Stimulated activated CD4-positive, alpha-beta T cell treated with anti-CD3 and anti-CD28 coated beads, Interleukin-1b, Interleukin-23, amount 100 ng/mL, for 48 hours (primary cell): ENCODE results near the gene MAML2.

Experiments
- DNase-seq: peaks from one replicate; pipeline ENCODE4 v3.0.0-alpha.2; 2020

The MAML2 gene

DNA sequence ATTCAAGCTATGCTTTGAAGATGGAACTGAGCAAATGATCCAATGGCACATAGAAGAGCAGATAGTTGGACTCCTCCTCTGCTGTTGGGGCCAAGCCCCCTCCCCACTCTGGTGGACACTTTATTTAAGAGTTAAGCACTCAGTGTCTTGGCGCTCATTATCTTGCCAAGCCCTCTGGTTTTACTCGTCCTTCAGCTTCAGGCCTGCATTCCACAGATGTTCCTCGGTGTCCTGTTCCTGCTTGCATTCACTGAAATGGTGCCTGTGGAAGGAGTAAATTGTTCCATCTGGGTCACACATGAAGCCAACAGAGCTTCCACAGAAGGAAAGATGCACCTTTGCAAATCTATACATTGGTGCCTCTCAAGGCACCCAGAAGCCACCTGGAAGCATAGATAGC, 26.1 kb downstream of the MAML2 start:
- no peak for DNase-seq

GRCh38 chr11:96315476-96315875, 27.5 kb downstream of the MAML2 start:
- DNase-seq, result no peak

DNA sequence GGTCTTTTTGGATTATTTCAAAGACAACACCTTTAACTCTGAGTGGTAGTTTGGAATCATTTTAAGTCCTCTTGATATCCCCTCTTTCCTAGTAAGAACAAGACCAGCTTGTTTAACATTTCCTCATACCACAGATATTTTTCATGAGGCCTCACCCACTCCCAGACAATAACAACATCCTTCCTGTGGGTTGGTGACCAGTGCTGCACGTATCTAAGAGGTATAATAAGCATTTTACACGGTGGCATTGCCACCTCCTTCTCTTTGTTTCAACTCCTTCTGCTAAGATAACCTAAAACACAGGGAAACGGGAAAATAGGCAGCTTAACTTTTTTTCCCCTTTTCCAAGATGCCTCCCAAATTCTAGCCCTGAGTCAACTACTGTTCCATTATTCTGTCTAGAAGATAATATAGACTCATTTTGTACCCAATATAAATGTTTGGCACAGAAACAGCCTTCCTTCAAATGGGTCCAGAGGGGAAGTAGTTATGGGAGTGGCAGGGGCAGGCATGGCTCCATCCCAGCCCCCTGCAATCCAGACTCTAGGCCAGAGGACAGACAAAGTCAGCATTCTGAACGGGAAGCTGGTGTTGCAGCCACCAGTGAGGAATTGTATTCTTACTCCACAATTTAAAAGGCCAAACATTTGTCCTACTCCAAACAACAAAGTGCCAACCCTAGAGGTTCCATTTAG, 28.5 kb downstream of the MAML2 start:
- DNase-seq, result no peak

DNA sequence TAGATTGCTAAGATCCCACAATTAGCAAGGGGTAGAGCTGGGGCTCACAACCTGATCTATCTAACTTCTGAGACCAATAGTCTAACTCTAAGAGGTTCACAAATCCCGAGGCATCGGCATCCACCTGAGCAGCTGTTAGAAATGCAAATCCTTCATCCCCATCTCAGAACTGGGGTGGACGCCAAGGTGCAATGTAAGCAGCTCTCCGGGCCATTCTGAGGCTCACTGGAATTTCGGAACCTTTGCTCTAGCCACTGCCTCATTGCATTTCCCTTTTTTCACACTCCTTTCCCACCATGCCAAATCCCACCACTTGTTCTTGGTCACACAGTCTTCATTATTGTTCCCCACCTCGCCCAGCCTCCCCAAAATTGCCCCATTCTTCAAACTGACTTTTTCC, 29.8 kb downstream of the MAML2 start:
- no peak for DNase-seq

- DNase-seq, result no peak
These were observed 31.9 kb downstream of the MAML2 start for GRCh38 chr11:96311120-96311568.

DNA sequence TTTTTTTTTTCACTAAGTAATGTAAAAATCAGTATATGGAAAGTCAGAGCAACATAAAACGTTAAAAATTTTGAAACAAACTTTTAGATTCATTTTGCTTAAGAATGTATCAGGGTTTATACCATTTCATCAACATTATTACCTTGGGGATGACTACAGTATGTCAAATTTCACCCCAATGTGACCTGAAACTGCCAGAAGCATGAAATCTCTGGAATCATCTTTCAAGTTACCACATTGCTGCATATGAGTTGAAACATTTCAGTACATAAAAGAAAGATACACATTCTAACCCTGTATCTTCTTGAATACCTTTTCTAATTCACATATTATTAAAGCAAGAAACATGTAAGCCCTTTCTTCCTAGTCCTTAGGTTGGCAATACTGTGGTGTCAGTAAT, 32.8 kb downstream of the MAML2 start:
- no peak for DNase-seq

- DNase-seq, result no peak
These were observed 33.4 kb downstream of the MAML2 start for GRCh38 chr11:96309643-96310017.

GRCh38 chr11:96309016-96309642, 33.9 kb downstream of the MAML2 start:
- DNase-seq, result no peak

- DNase-seq, result no peak
These were observed 35.2 kb downstream of the MAML2 start for GRCh38 chr11:96307776-96308140.

- DNase-seq, result no peak
These were observed 35.8 kb downstream of the MAML2 start for GRCh38 chr11:96306933-96307775.

DNA sequence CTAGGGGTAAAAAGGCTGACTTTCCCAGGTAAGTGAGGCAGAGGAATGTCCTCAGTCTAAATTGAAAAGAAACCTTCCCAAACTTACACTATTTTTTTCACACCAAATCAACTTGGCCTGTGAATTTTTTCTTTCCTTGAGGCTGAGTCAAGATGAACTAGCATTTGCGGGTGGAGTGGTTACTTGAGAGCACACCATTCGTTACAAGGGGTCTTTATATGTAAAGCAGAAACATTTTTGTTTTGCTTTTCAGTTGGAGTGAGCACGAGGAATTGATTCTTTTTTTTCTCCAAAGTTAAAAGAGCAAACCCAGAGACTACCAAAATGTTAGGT, 36.4 kb downstream of the MAML2 start:
- no peak for DNase-seq

- DNase-seq, result no peak
These were observed 36.9 kb downstream of the MAML2 start for GRCh38 chr11:96306071-96306470.

GRCh38 chr11:96303980-96304379, 39.0 kb downstream of the MAML2 start:
- no peak for DNase-seq

DNA sequence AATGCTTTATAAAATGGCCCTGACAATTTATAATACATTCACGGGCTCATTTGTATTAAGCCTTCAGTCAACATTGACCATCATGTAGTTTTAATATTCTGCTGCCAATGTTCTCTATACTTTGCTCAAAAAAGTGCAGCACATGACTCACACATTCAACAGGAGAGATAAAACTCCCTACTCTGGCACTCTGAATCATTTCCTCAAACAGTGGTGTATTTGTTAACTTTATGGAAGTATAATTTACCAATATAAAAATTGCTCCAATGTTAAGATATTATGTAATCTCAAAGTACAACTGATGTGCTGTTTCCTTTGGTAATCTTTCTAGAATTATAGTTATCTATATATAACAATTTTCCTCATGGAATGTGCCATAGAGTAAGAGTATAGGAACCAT, 39.9 kb downstream of the MAML2 start:
- DNase-seq, result no peak

DNA sequence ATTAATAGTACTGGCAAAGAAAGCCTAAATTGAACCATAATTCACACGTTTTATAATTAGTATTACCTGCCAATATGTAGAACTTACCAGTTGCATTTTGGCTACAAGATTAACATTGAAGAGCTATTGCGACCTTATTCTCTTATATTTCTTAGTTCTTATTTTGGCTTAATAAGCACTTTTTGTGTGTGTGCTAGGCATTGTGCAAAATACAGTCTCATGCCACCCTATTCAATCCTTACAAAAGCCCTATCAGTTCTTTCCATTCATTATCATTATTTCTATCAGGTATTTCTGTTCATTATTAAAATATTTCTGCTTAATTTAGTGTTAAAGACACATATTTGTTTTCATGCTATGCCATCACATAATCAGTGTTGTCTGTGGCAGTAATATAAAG, 41.2 kb downstream of the MAML2 start:
- DNase-seq, result no peak

DNA sequence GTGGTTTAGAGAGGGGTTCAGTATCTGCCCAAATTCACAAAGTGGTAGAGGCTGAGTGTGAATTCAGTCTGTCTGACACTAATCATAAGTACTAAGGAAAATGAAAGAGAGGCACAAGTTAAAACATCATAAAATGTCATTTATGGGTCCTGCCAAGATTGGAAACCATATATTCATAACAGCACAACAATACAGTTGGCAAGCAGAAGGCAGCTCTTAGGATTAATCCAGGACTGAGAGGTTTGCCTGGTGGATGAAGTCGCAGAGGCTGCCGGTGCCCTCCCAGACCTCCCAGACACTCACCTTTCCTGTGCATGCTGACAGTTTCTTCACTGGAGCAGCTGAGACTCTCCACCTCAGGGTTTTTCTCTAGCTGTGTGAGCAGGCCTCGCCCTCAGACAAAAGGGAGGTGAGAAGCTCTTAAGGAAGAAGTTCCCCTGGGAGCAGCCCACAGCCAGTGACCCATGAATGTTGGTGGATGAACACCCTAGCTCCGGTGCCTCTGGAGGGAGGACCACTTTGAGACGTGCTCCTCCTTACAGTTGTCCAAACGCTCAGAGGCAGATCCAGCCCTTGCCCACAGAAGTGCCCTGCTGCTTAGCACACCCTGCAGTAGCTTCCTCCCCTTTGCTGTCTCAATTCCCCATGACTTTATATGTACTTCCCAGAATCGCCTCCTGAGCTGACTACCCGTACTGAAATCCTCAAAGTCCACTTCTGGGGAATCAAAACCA, 43.7 kb downstream of the MAML2 start:
- DNase-seq, result no peak

DNA sequence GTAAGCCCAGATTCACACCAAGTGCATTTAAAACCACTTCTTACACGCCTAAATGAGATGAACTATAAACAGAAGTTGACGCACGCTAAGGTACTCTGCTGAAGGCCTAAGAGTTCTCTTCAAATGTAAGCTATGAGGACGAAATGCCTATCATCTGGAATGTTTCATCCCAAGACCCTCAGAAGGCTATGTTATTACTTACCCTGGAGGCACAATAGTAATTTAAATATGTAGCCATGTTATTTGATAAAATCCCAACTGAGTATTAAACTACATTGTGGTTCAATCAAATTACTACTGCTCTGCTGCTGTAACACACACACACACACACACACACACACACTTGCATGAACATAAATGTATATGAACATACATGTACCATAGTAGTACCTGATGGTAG, 47.6 kb downstream of the MAML2 start:
- no peak for DNase-seq

- no peak for DNase-seq
These were observed 48.7 kb downstream of the MAML2 start for GRCh38 chr11:96294289-96294688.

DNA sequence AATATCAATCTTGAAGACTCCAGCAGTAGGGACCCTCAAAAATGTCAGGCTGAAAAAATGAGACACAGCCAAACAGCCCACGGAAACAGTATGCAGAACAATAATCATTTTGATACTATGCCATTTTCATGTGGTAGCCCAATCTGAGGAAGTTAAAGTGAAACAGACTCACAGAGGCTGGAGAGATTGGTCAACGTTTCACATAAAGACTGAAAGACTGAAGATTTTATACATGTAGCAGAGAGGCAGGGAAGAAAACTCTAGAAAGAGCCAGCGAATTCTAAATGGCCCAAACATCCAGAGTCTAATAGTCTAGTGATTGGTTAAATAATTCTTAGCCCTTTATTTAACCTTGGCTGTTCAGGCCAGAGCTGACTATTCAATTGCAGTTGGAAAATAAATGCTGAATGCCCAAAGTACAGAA, 49.4 kb downstream of the MAML2 start:
- no peak for DNase-seq

DNA sequence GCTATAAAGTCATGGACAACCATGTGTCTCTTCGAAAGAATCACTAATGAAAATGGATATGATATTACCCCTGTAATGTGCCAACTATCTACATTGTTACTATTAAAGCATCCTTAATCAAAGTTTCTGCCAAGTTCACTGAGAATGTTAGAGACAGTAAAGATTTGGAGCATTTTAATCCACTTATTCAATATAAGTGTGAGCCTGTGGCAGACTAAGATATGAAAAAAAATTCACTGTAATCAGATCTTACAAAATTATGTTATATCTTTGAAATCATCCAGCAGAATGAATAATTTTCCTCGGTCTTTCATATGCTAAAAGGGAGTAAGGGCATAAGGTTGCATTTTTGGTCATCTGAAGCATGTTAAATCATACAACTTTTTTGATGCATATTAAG, 49.9 kb downstream of the MAML2 start:
- no peak for DNase-seq

DNA sequence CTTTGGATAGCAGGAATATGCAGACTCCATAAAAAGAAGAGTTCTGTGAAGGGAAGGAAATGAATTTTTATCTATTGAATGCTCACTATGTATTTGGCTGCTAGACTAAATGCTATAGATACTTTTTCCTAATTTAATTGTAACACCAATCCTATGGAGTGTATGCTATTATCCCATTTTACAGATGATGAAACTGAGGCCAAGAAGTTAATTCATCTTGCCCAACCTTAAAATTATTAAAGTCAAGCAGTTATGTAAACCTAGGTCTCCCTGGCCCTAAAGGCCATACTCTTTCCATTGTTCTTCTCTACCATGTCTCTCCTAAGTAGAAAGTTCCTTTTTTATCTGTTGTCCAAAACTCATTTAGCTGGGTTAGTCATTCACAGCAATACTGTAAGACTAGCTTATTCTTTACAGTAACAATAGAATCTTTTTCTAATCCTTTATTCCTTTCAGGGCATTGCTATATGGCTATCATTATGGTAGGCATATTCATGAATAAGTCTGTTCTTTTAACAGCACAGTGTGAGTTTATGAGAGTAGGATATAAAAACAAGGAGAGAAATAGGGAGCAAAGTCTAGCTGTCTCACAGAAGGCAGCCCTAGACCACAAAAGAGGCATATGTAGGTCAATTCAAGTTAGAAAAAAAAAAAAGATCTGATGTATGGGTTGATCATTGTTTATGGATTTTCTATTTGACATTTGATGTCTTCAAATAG, 50.5 kb downstream of the MAML2 start:
- no peak for DNase-seq

- DNase-seq, result no peak
These were observed 52.4 kb downstream of the MAML2 start for GRCh38 chr11:96290631-96291030.

GRCh38 chr11:96290031-96290430, 53.0 kb downstream of the MAML2 start:
- DNase-seq, result no peak
